Dedifferentiated amniotic fluid mesenchymal stem cell (primary cell): Measurements from ENCODE around the gene BNC2.

Experiments used
- DNase-seq: peaks from one replicate; pipeline ENCODE4 v3.0.0-alpha.2; 2016; ENCODE audit errors: extremely low spot score

Gene BNC2

GRCh38 chr9:16817514-16817913 is 53.0 kb downstream of the BNC2 start:
- DNase-seq = no peak

DNA sequence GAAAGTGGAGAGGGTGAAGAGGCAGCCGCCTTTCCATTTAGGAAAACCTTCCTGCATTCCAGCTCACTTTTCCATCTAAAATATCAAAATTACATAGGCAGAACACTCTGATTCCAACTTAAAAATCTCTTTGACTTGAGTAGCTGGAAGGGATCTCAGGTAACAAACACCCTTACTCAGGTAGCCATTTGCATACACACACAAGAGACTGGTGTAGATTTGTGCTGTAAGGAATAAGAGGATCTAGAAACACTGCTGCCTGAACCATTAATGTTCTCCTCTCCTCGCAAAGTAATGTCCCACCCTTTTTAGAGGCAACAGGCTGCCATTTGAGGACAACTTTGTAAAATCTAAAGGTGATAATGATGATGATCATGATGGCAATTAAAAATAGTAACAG is 53.5 kb downstream of the BNC2 start:
- DNase-seq = no peak

DNA sequence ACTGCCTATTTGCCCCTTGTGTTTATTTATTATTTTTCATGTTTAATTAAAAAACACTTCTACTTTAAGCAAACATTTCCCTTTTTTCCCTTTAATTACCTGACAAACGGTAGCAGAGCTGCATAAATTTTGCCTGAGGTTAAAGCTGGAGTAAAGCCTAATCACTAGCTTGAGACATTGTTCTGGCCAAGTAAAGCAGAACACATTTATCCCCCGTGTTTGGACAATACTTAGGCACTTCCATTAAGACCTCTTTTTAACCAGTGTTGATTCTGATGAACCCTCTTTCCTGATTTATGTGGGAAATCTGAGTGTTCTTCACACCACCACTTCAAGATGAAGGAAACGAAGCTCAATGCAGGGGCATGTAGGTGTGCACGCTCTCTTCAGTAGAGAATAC is 54.5 kb downstream of the BNC2 start:
- DNase-seq = no peak

DNA sequence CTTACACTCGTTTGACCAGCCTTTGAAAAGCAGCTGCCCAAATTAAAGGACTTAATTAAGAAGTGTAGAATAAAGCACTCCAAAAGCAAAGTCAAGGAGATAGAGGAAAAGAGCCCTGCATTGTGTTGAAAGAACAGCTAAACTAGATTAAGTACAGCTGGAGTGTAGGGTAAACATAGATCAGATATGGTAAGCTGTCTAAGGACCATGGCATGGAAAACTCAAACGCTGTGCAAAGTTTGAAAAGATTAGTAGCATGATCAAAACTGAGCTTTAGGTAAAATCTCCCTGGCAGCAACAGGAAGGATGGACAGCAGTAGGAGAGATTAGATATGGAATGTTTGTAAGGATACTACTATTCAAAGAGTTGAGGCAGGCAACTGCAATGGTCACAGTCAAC is 55.4 kb downstream of the BNC2 start:
- DNase-seq = no peak

- no peak for DNase-seq
Observed at GRCh38 chr9:16813838-16814237, 56.6 kb downstream of the BNC2 start.

DNA sequence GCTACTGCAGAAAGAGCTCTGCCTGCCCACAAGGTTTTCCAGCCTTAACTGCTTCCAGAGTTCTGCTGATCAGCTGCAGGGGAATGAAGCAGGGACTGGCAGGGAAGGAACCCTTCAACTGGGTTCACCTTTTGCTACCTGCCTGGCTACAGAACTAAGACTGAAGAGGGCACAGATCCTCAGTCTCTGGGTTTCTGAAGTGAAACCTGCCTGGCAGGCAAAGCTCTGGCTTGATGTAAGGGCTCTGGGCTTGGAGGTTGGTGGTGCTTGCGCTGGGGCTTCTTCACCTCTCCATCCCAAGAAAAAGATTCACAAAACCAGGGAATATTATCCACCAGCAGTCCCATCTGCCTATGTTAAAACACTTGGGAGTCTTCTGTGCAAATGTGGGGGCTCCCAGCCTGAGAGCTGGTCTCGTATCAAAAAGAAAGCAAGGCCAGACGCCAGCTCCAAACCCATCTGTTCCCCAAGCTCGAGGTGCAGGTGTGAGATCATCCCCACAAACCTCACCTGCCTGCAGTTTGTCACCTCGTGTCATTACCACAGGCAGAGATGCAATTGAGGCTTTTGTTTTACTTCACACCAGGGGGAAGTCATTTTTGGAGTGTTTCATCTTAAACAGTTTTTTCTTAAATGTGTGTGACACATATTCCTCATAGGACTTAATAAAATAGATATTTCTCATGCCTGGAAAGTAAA is 58.3 kb downstream of the BNC2 start:
- DNase-seq = no peak

DNA sequence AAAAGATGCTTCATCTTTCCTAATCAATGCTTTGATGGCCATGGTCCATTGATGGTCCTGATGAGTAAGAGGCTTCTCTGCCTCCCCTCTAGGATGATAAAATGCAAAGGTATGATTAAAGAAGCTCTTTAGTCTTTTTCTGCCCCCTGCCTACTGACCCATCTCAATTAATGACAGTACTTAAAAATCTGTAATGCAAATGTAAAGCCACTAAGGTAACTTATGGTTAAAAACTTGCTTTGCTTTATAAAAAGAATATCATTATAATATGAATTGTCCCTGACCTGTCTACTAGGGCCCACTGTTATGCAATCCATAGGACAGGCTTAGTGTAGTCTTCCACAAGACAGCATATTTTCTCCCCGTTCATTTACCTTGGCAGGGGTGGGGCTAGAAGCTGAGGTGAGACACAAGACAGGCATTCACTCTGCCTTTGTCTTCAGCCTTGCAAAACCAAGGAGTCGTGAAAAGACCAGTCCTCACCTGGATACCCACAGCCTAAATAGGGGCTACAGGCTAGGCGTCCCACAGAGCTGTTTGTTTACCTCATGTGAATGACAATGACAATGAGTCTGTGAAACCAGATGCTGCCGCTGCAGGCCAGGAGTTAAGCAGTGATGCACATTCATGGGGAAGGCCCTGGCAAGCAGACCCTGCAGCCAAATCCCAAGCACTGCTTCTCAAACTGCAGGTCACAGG is 60.4 kb downstream of the BNC2 start:
- DNase-seq = no peak

DNA sequence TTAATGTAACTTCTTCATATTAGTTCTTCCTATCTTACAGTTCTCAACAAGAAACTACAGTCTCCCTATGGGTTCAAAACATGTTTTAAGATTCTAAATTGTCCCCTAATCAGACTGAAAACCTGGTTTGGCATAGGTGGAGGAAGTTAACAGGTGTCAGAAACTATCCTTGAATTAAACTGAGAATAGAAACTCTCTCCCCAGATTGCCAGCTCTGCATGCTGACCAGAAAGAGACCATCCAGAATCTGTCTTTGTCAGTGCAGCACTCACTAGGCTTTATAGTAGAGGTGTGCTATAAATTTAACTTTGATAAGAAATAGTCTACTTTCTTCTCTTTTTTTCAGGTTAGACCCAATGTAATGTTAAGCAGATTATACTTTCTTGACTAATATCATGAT is 63.8 kb downstream of the BNC2 start:
- no peak for DNase-seq

DNA sequence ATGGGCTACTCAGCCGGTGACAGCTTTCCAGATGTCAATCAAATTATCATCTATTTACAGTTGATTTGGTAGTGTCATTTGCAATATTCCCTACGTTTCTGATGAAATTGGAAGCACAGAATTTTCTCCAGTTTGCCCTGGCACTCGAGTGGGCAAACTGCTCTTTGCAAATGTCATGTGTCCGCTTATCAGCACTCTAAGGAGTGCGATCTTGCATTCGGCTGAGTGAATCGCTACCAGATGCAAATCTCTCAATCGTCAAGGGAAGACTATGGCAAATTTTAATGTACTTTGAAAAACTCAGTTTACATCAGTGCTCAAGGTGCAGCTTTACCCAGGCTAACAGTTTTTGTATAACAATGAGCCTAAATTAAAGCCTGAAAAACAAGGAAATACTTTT is 66.8 kb downstream of the BNC2 start:
- DNase-seq = no peak

DNA sequence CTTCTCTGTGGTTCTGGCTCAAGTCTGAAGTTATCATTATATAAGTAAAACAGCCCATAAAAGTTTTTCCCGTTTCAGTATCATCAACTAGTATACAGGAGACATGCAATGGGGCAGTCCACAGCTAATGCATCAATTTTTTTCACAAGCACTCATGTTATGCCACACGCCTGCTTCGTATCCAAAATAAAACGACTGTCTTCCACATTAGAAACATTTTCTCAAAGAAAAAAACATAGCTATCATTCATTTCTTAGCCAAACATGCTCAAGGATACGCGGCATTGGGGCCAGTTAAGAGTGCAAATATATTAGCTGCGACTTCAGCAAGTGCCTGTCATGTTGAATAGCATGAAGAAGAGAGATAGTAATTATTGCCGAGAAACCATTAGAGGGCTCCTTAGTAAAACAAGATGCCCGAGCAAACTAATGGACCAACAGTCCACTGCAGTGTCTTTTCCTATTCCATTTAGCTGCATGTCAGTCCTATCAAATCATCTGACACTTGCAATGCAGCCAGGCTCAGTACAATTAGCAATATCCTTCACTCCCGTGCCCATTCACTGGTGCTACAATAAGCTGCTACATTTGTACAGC is 68.5 kb downstream of the BNC2 start:
- no peak for DNase-seq

GRCh38 chr9:16796304-16796825 is 74.1 kb downstream of the BNC2 start:
- no peak for DNase-seq

DNA sequence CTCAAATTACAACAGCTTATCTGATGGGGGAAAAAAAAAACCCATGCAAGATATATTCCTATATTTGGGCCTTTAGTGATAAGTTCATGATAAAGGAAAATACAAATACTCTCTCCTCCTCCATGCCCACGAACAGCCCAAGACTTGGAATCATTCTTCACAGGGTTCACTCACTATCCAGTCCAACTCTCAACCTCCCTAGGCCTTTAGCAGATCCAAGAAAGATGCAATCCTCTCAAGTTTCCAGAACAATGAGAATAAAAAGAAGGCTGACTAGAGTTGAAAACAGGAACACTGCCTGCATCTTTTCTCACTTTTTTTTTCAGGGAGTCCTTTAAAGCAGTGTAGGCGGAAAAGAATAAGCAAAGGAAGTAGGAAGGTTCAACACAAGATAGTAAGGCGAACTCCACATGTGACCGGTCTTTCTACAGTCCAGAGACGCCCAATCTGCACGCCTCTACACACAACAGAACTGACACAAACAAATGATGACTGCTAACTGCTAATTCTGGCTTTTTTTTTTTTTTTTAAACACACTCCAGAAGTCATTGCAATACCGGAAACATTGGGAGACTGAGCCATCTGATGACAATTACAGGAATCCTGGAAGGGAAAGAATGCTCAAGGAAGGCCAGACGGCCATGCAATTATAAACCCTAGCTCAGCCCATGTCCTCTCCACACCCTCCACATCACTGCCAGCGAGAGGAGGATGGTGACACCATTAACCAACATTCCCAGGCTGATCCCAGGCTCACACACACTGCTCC is 75.4 kb downstream of the BNC2 start:
- DNase-seq = peak; percentile 89

DNA sequence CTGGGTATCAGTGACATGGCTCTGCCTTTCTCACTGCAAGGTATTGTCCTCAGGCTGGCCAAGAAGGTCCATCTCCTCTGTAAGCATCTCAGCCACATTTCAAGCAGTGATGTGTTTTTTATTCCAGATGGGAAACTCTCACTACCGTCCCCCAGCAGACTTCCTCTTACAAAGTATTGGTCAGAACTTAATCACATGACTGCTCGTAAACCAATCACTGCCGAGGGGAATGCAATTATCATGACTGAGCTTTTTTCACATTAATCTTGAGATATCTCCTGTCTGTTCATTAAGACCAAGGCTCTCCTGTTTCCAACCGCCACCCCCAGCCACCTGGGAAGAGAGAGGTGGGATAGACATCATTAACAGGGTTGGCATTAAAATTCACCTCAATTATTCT is 76.4 kb downstream of the BNC2 start:
- DNase-seq = no peak

DNA sequence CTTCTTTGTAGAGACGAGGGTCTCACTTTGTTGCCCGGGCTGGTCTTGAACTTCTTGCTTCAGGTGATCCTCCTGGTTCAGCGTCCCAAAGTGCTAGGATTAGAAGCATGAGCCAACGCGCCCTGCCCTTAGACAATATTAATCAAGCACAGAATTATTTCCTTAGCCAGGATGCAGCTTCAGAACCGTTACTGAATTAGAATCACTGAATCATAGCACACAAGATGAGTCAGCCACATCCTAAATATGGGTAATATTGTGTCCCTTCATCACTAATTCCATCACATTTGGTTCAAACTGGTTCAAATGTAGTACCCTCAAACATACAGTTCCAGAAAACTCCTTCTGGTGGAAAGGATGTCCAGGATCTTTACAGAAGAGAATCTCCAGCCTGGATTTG is 82.7 kb downstream of the BNC2 start:
- no peak for DNase-seq

DNA sequence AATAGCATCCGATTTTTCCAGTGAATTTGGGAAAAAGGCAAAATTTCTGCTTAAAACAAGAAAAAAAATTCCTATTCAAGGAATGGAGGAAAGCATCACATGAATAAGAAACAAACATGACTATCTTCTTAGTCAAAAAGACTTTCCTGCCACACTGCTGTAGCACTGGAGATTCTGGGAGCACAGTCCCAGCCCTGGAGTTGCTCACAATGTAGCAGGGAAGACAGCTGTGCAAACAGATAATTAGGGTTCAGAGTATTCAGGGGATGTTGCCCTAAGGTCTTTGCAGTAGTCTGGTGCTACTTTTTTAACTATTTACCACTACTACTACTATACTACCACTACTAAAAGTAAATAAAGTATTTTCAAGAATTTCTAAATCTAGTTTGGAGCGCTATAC is 86.5 kb downstream of the BNC2 start:
- DNase-seq = no peak

DNA sequence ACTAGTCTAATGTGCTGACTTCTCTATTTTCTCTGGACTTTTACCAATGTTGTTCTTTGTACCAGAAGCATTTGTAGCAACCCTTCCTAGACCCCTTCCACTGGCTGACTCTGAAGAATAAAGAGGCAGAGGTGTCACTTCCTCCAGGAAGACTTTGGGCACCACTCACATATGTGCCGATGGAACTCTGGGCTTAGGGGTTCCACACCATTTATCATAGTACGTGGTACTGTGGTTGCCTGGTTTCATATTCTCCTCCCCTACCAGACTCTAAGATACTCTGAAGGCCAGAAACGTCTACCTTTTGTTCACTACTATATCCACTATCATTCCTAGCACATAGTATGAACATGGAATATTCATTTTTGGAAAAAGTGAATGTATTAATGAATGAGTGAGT is 88.0 kb downstream of the BNC2 start:
- no peak for DNase-seq

- no peak for DNase-seq
Observed at GRCh38 chr9:16775330-16775729, 95.1 kb downstream of the BNC2 start.

DNA sequence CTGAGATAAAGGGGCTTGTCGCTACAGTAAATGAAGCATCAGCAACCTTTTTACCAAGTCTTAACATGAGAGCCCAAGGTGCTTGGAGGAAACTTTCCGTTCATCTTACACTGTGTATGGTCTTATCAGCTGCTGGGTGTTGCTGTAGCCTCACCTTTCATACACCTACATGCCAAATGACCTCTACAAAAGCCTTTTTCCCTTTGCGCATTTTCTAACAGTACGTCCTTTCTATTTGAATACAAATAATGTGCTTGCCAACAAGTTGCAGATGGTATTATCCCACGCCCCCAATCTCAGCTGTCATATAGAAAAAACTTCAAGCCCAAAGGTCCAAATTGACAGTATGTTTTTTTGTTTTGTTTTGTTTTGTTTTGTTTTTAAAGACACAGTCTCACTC is 96.9 kb downstream of the BNC2 start:
- DNase-seq = no peak

DNA sequence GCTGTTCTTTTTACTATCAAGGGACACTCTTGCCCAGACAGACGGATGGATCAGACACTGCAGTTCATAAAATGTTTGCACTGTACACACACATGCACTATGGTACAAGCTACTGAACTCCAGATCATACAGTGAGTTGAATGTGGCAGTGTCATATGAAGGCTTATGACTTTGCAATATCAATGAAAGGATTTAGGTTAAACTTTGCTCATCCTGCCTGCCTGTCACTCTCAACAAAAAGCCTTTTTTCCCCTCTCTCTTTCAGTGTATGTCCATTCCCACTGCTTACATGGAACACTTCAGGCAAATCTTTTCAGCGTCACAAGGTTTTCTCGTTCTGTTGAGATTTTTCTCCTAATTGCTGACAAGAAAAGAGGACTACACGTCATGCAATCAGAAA is 97.4 kb downstream of the BNC2 start:
- no peak for DNase-seq

DNA sequence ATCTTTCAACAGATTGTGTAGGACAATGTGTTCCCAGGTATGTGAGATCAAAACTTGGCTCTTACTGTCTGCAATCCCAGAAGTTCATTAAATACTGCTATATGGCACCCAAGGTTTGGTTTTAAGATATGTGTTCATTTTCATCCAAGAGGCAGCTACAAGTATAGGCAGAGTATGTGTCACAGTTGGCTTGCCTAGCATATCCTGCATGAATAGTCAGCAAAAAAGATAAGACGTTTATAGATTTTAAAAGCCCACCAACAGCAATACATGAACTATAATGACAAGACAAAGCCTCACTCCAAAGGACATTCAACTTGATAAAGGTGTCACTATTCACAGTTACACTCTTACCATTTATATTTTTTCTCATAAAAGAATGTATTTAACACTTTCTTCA is 99.1 kb downstream of the BNC2 start:
- DNase-seq = no peak

- DNase-seq = no peak
Observed at GRCh38 chr9:16769291-16769690, 101.2 kb downstream of the BNC2 start.

DNA sequence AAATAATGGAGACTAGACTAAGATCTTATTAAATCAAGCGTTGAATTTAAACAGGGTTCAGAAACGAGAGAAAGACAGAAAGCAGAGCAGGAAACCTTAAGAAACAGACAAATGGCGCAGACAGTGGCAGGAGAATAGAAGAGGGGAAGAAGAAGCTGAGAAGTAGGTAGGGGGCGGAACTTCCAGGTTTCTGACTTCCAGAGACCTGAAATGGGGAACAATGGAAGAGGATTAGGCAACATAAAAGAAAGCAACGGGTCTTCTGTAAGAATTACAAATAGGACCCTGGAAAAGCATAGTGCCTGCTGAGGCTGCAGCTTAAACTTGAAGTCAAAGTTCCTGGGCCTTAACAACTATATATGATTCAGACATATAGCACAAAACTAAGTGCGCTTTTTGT is 101.7 kb downstream of the BNC2 start:
- no peak for DNase-seq
